CD4-positive, alpha-beta T cell treated with Interleukin-15 for 4 hours (primary cell): ENCODE measurements around the gene ZNF837.
"Not testable (repeated sequence)": the region's sequence is repeated elsewhere in the genome, so short reads cannot be mapped to it uniquely, and the experiment has no call there.

Experiments
- DNase-seq: peaks from one replicate; pipeline ENCODE4 v3.0.0-alpha.2; 2020; ENCODE audit warnings: low spot score

ZNF837 gene

DNA sequence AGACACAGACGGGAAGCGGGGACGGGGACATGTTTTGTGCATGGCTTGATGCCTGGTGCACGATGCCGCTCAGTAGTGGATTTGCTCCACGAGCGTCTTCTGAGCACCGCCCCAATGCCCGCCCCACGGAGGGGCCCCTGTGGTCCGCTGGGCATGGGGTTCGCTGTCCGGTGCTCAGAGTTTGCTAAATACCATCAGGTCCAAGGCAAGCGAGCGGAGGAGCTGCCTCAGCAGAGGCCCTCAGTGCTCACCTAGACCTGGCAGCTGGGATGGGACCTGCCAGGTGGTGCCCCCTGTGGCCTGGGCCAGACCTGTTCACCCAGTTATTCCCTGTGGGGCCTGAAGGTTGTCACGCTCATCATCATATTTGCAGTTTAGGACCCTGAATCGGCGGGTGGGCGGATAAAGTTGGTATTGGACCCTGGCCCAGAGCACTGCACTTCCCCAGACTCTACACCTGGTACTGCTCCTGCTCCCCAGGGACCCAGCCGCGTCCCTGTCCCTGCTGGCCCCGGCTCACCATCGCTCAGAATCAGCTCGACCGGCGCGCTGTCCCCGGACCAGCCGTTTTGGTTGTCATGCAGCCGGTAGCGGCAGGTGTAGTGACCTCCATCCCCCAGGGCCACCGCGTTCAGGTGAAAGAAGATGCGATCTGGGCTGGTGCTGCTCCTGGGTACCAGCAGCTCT, 29.8 kb downstream of the ZNF837 start:
- no peak for DNase-seq

DNA sequence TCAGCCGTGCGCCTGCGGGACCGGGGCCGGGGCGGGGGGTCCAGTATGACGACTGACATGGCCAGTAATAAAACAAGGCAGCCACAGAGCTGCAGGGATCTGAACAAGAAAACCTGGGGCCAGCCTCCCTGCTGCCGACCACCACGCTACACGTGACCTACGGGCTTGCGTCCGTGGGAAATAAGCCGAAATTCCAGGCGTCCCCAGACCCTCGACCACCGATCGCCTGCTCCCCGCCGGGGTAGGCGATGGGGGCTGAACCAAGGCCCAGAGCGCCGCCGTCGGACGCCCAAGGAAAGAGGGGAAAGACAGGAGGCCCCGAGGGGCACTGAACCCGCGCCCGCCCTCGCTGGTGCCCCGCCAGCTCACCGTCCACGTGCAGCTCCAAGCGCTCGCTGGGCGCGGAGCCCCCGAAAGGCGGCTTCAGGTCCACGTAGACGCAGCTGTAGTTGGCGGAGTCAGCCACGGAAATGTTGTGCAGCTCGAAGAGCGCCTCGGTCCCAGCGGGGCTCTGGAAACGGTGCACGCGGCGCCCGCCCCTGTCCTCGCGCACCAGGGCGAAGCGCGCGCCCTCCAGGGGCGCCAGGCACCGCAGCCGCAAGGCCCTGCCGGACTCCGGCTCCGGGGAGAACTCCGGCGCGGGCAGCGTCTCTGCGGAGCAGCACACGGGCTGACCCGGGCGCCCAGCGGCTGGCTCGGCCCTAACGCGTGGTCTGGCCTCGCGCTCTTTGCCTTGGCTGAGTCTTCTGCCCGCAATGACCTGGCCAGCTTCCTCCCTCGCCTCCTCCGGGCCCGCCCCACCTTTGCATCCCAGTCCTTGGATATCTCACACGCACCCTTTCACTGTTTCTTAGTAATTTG, 30.6 kb downstream of the ZNF837 start:
- DNase-seq = no peak

DNA sequence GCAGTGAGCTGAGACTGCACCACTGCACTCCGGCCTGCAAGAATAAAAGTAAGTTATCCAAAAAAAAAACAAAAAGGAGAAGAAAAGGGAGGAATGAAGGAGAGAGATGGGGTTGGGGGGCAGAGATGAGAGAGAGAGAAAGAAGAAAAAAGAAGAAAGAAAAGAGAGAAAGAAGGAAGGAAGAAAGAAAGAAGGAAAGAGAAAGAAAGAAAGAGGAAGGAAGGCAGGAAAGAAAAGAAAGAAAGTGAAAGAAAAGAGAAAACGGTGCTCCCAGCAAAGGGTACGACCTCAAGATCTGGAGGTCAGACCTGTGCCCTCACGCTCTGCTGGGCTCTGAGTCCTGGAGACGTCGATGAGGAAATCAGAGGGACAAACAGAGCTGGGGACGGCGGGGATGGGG, 31.2 kb downstream of the ZNF837 start:
- DNase-seq = no peak

DNA sequence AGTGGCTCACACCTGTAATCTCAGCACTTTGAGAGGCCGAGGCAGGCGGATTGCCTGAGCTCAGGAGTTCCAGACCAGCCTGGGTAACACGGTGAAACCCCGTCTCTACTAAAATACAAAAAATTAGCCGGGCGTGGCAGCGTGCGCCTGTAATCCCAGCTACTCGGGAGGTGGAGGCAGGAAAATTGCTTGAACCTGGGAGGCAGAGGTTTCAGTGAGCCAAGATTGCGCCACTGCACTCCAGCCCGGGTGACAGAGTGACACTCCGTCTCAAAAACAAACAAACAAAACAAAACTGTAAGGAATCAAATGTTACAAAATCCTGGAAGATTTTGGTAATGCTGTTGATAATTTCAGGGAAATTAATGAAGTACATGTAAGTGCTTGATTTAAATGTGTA, 32.8 kb downstream of the ZNF837 start:
- not testable (repeated sequence) for DNase-seq

DNA sequence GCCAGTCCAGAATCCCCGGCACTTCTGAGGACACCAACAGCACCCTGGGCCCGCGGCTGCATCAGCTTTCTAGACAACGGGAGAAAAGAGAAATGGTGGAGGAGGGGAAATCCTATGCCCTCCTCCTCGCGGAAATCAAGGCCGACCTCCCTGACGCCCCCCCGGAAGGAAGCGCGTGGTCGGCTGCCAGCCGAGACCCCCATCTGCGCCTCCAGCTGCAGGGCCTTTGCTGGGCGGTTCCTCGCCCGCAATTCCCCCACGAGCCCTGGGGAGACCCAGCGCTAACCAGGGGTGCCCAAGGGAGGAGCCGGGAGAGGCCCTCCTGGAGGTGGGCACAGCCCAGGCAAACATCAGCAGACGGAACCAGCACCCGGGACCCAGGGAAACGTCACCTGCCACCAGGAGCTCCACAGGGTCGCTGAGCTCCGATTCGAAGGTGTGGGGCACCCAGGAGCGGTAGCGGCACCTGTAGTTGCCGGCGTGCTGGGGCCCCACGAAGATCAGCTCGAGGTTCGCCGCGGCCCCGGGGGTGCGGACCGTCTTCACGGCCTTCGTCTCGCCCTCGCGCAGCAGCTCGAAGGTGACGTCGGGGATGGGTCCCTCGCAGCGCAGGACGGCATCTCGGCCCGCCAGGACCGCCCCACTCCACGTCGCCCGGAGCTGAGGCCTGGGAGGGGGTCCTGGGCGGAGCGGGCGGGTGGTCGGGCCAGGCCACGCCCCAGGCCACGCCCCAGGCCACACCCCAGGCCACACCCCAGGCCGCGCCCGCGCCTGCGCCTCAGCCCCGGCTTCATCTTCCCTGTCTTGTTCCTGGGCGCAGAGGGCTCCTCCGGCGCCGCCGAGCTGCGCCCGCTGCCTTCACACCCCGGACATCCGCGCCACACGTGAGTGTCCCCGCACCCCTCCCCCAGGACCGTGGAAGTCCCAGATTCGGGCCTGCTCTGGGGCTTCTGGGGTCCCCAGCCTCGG, 33.6 kb downstream of the ZNF837 start:
- DNase-seq = peak; percentile 65

- no peak for DNase-seq
Measured at GRCh38 chr19:58345558-58345957, 35.3 kb downstream of the ZNF837 start.

DNA sequence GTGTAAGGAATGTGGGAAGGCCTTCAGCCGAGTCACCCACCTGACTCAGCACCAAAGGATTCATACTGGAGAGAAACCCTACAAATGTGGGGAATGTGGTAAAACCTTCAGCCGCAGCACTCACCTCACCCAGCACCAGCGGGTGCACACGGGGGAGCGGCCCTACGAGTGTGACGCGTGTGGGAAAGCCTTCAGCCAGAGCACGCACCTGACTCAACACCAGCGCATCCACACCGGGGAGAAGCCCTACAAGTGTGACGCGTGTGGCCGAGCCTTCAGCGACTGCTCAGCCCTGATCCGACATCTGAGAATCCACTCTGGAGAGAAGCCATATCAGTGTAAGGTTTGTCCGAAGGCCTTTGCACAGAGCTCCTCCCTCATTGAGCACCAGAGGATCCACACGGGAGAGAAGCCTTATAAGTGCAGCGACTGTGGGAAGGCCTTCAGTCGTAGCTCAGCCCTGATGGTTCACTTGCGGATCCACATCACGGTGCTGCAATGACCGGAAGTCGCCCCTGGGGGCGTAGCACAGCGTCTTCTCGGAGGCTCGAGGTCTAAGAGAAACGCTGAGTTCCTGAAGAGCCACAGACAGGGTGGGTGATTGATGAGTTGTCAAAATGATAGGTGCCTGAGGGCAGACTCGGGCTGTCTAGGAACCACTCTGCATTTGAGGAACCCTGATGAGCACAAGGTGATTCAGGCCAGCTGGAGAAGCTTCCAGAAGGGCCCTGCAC, 41.8 kb downstream of the ZNF837 start:
- DNase-seq = no peak

DNA sequence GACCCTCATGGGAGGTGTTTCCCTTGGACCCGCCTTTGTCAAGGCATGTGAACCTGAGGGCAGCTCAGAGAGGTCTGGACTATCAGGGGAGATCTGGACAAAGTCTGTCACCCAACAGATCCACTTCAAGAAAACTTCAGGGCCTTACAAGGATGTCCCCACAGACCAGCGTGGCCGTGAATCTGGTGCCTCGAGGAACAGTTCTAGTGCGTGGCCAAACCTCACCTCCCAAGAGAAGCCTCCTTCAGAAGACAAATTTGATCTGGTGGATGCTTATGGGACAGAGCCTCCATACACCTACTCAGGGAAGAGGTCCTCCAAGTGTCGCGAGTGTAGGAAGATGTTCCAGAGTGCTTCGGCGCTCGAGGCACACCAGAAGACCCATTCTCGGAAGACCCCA, 42.5 kb downstream of the ZNF837 start:
- no peak for DNase-seq

DNA sequence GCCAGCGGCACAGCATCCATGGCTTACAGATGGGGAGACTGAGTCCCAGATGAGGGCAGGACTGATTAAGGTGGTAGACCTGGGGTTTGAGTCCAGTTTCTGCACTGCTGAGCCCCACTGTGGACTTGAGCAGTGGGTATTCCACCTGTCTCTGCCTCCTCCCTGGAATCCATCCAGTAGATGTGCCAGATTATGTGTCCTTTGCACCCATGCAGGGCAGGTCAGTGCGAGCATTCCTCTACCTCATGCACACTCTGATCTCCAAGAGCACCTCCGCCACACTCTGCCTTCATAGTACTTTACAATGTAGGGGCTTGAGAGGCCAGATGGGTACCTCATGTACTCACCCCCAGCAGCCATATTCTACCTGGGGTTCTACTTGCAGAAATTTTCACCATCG, 44.0 kb downstream of the ZNF837 start:
- no peak for DNase-seq

DNA sequence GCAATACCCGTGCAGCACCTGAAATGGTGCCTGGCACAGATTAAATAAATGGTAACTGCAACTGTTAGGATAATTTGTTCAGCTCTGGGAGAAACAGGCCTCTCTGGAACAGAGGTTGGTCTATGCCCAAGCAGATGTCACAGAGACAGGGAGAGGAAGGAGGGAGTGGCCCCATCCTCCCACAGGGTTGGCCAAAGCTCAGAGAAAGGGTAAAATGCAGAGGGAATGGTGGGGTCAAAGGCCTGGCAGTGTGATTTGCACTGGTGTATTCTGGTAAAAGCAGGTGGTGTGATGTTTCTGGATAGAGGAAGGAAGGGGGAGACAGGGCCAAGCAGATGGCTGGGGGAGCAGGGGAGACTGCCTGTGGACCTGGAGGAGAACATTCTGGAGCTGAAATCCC, 44.6 kb downstream of the ZNF837 start:
- DNase-seq = no peak

- no peak for DNase-seq
Measured at GRCh38 chr19:58335630-58336029, 45.2 kb downstream of the ZNF837 start.

DNA sequence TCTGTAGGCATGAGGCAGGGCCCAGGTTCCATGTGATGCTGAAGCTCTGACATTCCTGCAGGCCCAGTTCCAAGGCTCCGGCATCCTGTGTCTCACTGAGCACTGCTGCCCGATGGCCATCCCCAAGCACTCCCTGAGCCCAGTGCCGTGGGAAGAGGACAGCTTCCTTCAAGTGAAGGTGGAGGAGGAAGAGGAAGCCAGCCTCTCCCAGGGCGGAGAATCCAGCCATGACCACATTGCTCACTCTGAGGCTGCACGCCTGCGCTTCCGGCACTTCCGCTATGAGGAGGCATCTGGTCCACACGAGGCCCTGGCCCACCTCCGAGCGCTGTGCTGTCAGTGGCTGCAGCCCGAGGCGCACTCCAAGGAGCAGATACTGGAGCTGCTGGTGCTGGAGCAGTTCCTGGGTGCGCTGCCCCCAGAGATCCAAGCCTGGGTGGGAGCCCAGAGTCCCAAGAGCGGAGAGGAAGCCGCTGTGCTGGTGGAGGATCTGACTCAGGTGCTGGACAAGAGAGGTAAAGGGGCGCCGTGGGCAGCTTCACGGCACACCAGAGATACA, 46.1 kb downstream of the ZNF837 start:
- DNase-seq = no peak

DNA sequence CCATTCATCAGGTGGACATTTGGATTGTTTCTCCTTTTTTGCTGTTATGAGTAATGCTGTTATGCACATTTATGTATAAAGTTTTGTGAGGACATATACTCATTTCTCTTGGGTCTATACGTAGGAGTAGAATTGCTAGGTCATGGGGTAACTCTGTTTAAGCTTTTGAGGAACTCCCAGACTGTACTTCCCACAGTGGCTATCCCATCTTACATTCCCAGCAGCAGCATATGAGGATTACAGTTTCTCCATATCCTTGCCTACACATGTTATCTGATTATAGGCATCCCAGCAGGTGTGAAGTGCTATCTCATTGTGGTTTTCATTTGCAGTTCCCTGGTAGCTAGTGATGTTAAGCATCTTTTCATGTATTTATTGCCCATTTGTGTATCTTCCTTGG, 48.1 kb downstream of the ZNF837 start:
- no peak for DNase-seq

- no peak for DNase-seq
Measured at GRCh38 chr19:58330458-58330857, 50.4 kb downstream of the ZNF837 start.

DNA sequence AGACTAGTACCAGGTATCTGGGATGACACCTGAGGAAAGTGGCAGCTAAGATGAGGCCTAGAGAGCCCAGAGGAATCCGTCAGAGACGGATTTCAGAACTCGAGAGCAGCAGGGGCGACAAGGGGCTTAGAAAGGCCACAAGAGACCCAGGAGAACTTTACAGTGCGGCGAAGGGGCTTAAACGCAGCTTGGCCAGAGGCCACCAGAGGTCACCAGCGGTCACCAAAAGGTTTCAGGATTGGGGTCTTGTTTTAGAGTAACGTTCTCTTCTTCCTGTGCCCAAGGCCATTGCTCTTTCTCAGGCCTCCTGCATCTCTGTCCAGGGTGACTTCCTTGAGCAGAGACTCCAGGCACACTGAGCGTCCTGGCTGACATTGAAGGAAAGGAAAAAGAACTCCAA, 51.8 kb downstream of the ZNF837 start:
- peak; percentile 16 for DNase-seq

GRCh38 chr19:58326914-58327726, 53.7 kb downstream of the ZNF837 start, which contains the start of gene ZSCAN22:
Gene ZSCAN22, plus strand, starts transcription at chr19:58326994. Its CDS starts 7,809 bp downstream, at chr19:58334803.
- DNase-seq = peak; percentile 89

DNA sequence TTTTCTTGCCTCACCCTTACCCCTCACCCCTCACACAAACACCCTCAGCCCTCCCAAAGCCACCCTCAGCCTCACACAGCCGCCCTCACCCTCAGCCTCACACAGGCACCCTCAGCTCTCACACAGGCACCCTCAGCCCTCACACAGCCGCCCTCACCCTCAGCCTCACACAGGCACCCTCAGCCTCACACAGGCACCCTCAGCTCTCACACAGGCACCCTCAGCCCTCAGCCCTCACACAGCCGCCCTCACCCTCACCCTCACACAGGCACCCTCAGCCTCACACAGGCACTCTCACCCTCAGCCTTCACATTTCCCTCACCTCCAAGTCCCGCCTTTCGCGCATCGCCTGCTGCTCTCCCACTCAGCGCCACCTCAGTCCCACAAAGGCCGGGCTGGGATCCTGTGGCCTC, 54.3 kb downstream of the ZNF837 start:
- DNase-seq = no peak

GRCh38 chr19:58325311-58326022, 55.4 kb downstream of the ZNF837 start:
- DNase-seq = no peak

GRCh38 chr19:58319241-58319640, 61.6 kb downstream of the ZNF837 start:
- no peak for DNase-seq

DNA sequence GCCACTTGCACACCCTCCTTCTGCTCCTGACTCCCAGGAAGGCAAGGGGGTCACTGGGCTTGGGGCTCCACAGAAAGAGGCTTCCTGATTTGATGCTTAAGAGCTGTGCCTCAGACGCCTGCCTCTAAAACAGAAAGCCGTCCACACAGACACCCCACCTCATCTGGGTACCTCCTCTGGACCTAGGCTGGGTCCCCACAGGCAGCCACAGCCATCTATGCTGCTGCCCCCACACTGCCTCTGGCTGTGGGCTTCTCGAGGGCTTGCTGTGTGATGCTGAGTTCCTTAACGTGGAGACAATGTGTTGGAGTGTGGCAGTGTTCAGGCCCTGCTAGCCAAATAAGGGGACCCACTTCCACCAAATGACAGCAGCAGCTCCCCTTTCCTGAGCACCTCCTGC, 62.5 kb downstream of the ZNF837 start:
- DNase-seq = no peak
